ENCODE results near the gene TMED10.

GRCh38 chr14:75216427-75217006 lies 40.1 kb upstream of the TMED10 start:
- TF ChIP-seq CTCF (conservative IDR thresholded peaks at IDR 0.05) (no peak), EZH2 (IDR thresholded peaks at IDR 0.05; ENCODE audit: low read depth) (no peak)

Data from PC-9 (cell line).